H1 (cell line): Measurements from ENCODE around the gene UTP15.

Source experiments
- CHD1 ChIP-seq: IDR thresholded peaks from 2 replicates; pipeline ENCODE4 v1.6.1; 2012; ENCODE audit warnings: low read depth, low read length, improper control_type of control experiment
- CTCF ChIP-seq, 3 experiments: IDR thresholded peaks; 1 replicate in 2 of 3; 2 replicates in 1 of 3; pipeline versions ENCODE4 v1.5.1 to v1.6.1; 2011; ENCODE audit warnings: low read length in 3 of 3, mild to moderate bottlenecking in 3 of 3, inconsistent platforms in 2 of 3, low read depth in 1 of 3, moderate library complexity in 1 of 3; ENCODE audit not compliant: insufficient read depth in 1 of 3; ENCODE audit errors: control extremely low read depth in 1 of 3
- GTF2F1 ChIP-seq: IDR thresholded peaks from 2 replicates; pipeline ENCODE4 v1.6.1; 2012; ENCODE audit warnings: low read depth, low read length, improper control_type of control experiment, borderline replicate concordance
- JUND ChIP-seq: IDR thresholded peaks from 2 replicates; pipeline ENCODE4 v1.6.1; 2011; ENCODE audit warnings: mild to moderate bottlenecking, improper control_type of control experiment, low read length
- KDM1A ChIP-seq: fragments of 200-600, 300-600 bp; sonication (generic); IDR thresholded peaks from 2 replicates; pipeline ENCODE4 v1.7.1; 2016; ENCODE audit warnings: mild to moderate bottlenecking, low read length, borderline replicate concordance
- MAFK ChIP-seq: IDR thresholded peaks from 2 replicates; pipeline ENCODE4 v1.6.1; 2012; ENCODE audit warnings: low read depth, mild to moderate bottlenecking, improper control_type of control experiment, low read length
- MAX ChIP-seq: IDR thresholded peaks from 2 replicates; pipeline ENCODE4 v1.6.1; 2012; ENCODE audit warnings: inconsistent platforms
- POLR2A ChIP-seq, 2 experiments: IDR thresholded peaks; 1 replicate in 1 of 2; 2 replicates in 1 of 2; pipeline ENCODE4 v1.6.1; 2011; ENCODE audit warnings: low read depth in 2 of 2, low read length in 2 of 2, mild to moderate bottlenecking in 2 of 2; ENCODE audit errors: control extremely low read depth in 1 of 2
- POLR2AphosphoS5 ChIP-seq: IDR thresholded peaks from 2 replicates; pipeline ENCODE4 v1.6.1; 2011; ENCODE audit warnings: low read depth, low read length
- RXRA ChIP-seq: IDR thresholded peaks from 2 replicates; pipeline ENCODE4 v1.6.1; 2011; ENCODE audit warnings: low read depth, mild to moderate bottlenecking, low read length, moderate library complexity; ENCODE audit not compliant: insufficient read depth
- TCF12 ChIP-seq: IDR thresholded peaks from 2 replicates; pipeline ENCODE4 v1.6.1; 2011; ENCODE audit warnings: low read depth, mild to moderate bottlenecking, low read length
- YY1 ChIP-seq: IDR thresholded peaks from 2 replicates; pipeline ENCODE4 v1.6.1; 2011; ENCODE audit warnings: low read depth, mild to moderate bottlenecking, low read length

GRCh38 chr5:73519531-73520283, 45.8 kb upstream of the UTP15 start:
- TF ChIP-seq MAX (peak; percentile 33; the same call in 1 of the 2 replicates), POLR2AphosphoS5 (no peak), POLR2A (IDR thresholded peaks at IDR 0.05; ENCODE audit: control extremely low read depth in 1 of 2, low read depth in 2 of 2, low read length in 2 of 2) (no peak), CTCF (IDR thresholded peaks at IDR 0.05; ENCODE audit: control extremely low read depth in 1 of 3, insufficient read depth in 1 of 3, low read depth in 1 of 3, low read length in 3 of 3) (peak; percentile 13 to 90 (median 83)), KDM1A (no peak), MAFK (no peak), CHD1 (no peak), YY1 (0 out of 2 replicates have a peak, but pooled peaks have one; percentile 13), JUND (no peak), GTF2F1 (no peak), RXRA (no peak), TCF12 (0 out of 2 replicates have a peak, but pooled peaks have one; percentile 17)
